GM23338 (cell line): ENCODE measurements around the gene COLEC12. TPM values are rescaled to one million over a fixed set of nuclear protein-coding genes. Genes with fewer than 3 reads are reported as not detected.

ENCODE experiments used
- ATAC-seq: fragments of 200-7000 bp; cut with Tn5 transposase; 3 replicates; pipeline ENCODE4 v1.9.1; 2020
- DNase-seq: peaks from one replicate; pipeline ENCODE4 v3.0.0-alpha.2; 2015; ENCODE audit warnings: low spot score
- H2AFZ ChIP-seq: fragments of 200-600 bp; sonication (generic); 2 replicates; pipeline ENCODE4 v1.8.0; 2016; ENCODE audit warnings: antibody characterized with exemption, mild to moderate bottlenecking, moderate library complexity
- H3F3A ChIP-seq: fragments of 200-600 bp; sonication (generic); replicated peaks from 2 replicates; pipeline ENCODE4 v1.8.0; 2017; ENCODE audit warnings: antibody characterized with exemption, mixed run types, low read depth
- H3K27ac ChIP-seq: fragments of 200-600 bp; sonication (generic); 2 replicates; pipeline ENCODE4 v1.6.1; 2016; ENCODE audit warnings: low read depth
- H3K27me3 ChIP-seq: fragments of 200-600 bp; sonication (generic); 2 replicates; pipeline ENCODE4 v1.8.0; 2016; ENCODE audit warnings: mild to moderate bottlenecking, mixed run types, moderate library complexity; ENCODE audit not compliant: insufficient read depth
- H3K36me3 ChIP-seq: fragments of 200-600 bp; sonication (generic); 2 replicates; pipeline ENCODE4 v1.8.0; 2016; ENCODE audit warnings: mild to moderate bottlenecking; ENCODE audit not compliant: insufficient read depth
- H3K4me1 ChIP-seq: fragments of 200-600 bp; sonication (generic); 2 replicates; pipeline ENCODE4 v1.8.0; 2016; ENCODE audit warnings: mild to moderate bottlenecking, moderate library complexity; ENCODE audit not compliant: insufficient read depth
- H3K4me2 ChIP-seq: fragments of 200-600 bp; sonication (generic); 2 replicates; pipeline ENCODE4 v1.7.1; 2017; ENCODE audit warnings: mixed run types
- H3K4me3 ChIP-seq: fragments of 200-600 bp; sonication (generic); 2 replicates; pipeline ENCODE4 v1.6.1; 2016; ENCODE audit warnings: mixed run types
- H3K79me2 ChIP-seq: fragments of 200-600 bp; sonication (generic); replicated peaks from 2 replicates; pipeline ENCODE4 v1.8.0; 2017; ENCODE audit warnings: mild to moderate bottlenecking; ENCODE audit not compliant: insufficient read depth
- H3K9me2 ChIP-seq: fragments of 200-600 bp; sonication (generic); 2 replicates; pipeline ENCODE4 v1.8.0; 2017; ENCODE audit not compliant: insufficient read depth
- H4K20me1 ChIP-seq: fragments of 200-600 bp; sonication (generic); replicated peaks from 2 replicates; pipeline ENCODE4 v1.8.0; 2017; ENCODE audit warnings: mild to moderate bottlenecking; ENCODE audit not compliant: insufficient read depth
- H3K27ac Mint-ChIP-seq: 2 replicates; pipeline ENCODE4 v1.8.0; 2020; ENCODE audit warnings: inconsistent platforms, mild to moderate bottlenecking, moderate library complexity, mixed read lengths
- H3K27me3 Mint-ChIP-seq: 3 replicates; pipeline ENCODE4 v1.8.0; 2022; ENCODE audit warnings: low read depth, mild to moderate bottlenecking, moderate library complexity, mixed read lengths, inconsistent platforms; ENCODE audit not compliant: insufficient read depth, poor library complexity
- H3K36me3 Mint-ChIP-seq: 3 replicates; pipeline ENCODE4 v1.8.0; 2021; ENCODE audit warnings: low read depth, mild to moderate bottlenecking, inconsistent platforms, moderate library complexity, mixed read lengths
- H3K4me1 Mint-ChIP-seq: 3 replicates; pipeline ENCODE4 v1.8.0; 2020; ENCODE audit warnings: mild to moderate bottlenecking, inconsistent platforms, mixed read lengths
- H3K4me3 Mint-ChIP-seq: 3 replicates; pipeline ENCODE4 v1.8.0; 2021; ENCODE audit warnings: moderate library complexity, mild to moderate bottlenecking, inconsistent platforms, mixed read lengths
- H3K9me3 Mint-ChIP-seq: 3 replicates; pipeline ENCODE4 v1.8.0; 2020; ENCODE audit warnings: moderate library complexity, mild to moderate bottlenecking, inconsistent platforms, mixed read lengths
- CREB1 ChIP-seq: fragments of 250-450 bp; sonication (Bioruptor Pico); IDR thresholded peaks from 2 replicates; pipeline ENCODE4 v1.5.0; 2020; ENCODE audit warnings: low read depth, mild to moderate bottlenecking, moderate library complexity
- CTCF ChIP-seq, 2 experiments: fragments of 200-600 bp in 1 of 2; sonication (generic) in 1 of 2; conservative IDR thresholded peaks; 2 replicates each; pipeline versions ENCODE4 v1.5.1 to v1.6.1; 2016 to 2017; ENCODE audit warnings: antibody characterized with exemption in 2 of 2, low read depth in 2 of 2, mild to moderate bottlenecking in 2 of 2, moderate library complexity in 1 of 2
- EZH2 ChIP-seq: fragments of 200-600 bp; sonication (generic); IDR thresholded peaks from one replicate; pipeline ENCODE4 v1.8.0; 2017; ENCODE audit warnings: antibody characterized with exemption, mild to moderate bottlenecking, low read depth; ENCODE audit not compliant: unreplicated experiment
- EZH2phosphoT487 ChIP-seq: fragments of 200-600 bp; sonication (generic); IDR thresholded peaks from one replicate; pipeline ENCODE4 v1.8.1; 2018; ENCODE audit warnings: antibody characterized with exemption; ENCODE audit not compliant: unreplicated experiment
- JUNB ChIP-seq: IDR thresholded peaks from one replicate; pipeline ENCODE4 v1.6.1; 2016; ENCODE audit warnings: antibody characterized with exemption; ENCODE audit not compliant: unreplicated experiment
- NANOG ChIP-seq: IDR thresholded peaks from 2 replicates; pipeline ENCODE4 v1.6.1; 2016; ENCODE audit warnings: antibody characterized with exemption, borderline replicate concordance
- POLR2AphosphoS5 ChIP-seq: IDR thresholded peaks from 2 replicates; pipeline ENCODE4 v1.6.1; 2016; ENCODE audit warnings: antibody characterized with exemption, low read depth
- STAT1 ChIP-seq: IDR thresholded peaks from one replicate; pipeline ENCODE4 v1.6.1; 2016; ENCODE audit warnings: antibody characterized with exemption; ENCODE audit not compliant: unreplicated experiment
- ZNF114 ChIP-seq: fragments of 250-450 bp; sonication (Bioruptor Pico); IDR thresholded peaks from 2 replicates; pipeline ENCODE4 v1.5.0; 2020; ENCODE audit warnings: mild to moderate bottlenecking, moderate library complexity
- ZNF331 ChIP-seq: fragments of 250-450 bp; sonication (Bioruptor Pico); IDR thresholded peaks from 2 replicates; pipeline ENCODE4 v1.5.0; 2020; ENCODE audit warnings: low read depth, mild to moderate bottlenecking, moderate library complexity
- polyA plus RNA-seq: library from polyadenylated mRNA; unstranded; fragments of >200 nt; fragmentation: Nextera tagmentation; extraction: Ambion mirVana; gene quantifications from 2 replicates; pipeline ENCODE4 v1.2.1, GENCODE V29; 2016
- total RNA-seq: library from RNA; depleted of rRNA; stranded (reverse); fragments of >200 nt; shearing (Covaris generic); gene quantifications from 2 replicates; pipeline ENCODE4 v1.2.3, GENCODE V29; 2014
- TF ChIP-seq, protein P1 (sequence below): IDR thresholded peaks from one replicate; pipeline ENCODE4 v1.6.1; 2018; ENCODE audit warnings: antibody characterized with exemption; ENCODE audit not compliant: unreplicated experiment

Gene COLEC12
- total and polyA plus RNA-seq, 2 experiments from 2014 or later = 1.1 to 3.2 TPM

DNA sequence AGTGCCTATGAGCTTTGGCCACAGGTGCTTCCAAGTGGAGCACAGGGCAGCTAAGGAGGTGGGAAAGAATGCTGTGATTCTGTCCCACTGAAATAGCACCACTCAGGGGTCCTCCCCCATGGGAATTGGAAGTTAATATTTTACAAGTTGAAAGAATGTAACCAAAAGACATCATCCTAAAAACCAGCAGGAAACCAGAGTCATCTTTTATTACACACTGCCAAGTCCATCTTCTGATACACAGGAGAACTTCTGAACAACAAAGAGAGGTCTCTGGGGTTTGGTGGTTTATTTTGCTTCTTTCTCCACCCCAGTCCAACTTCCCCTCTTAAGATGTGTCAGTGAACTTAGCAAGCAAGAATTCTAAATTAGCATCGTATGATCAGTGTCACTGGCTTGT lies 47.7 kb downstream of the COLEC12 start:
- H3K9me3 Mint-ChIP-seq = peaks cover 15% of the 10 kb centered on the region
- peaks cover 2% of the 10 kb centered on the region for H3K27me3 Mint-ChIP-seq
- H4K20me1 ChIP-seq = no peaks in the 10 kb centered on the region
- H3K27ac ChIP-seq = no peak overlapping the region
- peaks cover 4% of the 10 kb centered on the region; the same call in 1 of the 3 replicates for H3K36me3 Mint-ChIP-seq
- H3K9me2 ChIP-seq = no peaks in the 10 kb centered on the region
- H3K27ac Mint-ChIP-seq = no peak overlapping the region
- no peak overlapping the region for H3K4me3 ChIP-seq
- no peak overlapping the region for H3K4me2 ChIP-seq
- no peak overlapping the region for H3K4me3 Mint-ChIP-seq
- H3K4me1 Mint-ChIP-seq = peaks cover 8% of the 10 kb centered on the region
- no peaks in the 10 kb centered on the region for H3K79me2 ChIP-seq
- H3K27me3 ChIP-seq = no peaks in the 10 kb centered on the region
- no peak overlapping the region for H2AFZ ChIP-seq
- TF ChIP-seq CREB1 (CRISPR knock-in tag) (no peak), JUNB (no peak), NANOG (no peak), ZNF114 (CRISPR knock-in tag) (no peak), ZNF331 (CRISPR knock-in tag) (no peak), STAT1 (no peak), EZH2phosphoT487 (no peak)
- TF ChIP-seq, protein P1, sequence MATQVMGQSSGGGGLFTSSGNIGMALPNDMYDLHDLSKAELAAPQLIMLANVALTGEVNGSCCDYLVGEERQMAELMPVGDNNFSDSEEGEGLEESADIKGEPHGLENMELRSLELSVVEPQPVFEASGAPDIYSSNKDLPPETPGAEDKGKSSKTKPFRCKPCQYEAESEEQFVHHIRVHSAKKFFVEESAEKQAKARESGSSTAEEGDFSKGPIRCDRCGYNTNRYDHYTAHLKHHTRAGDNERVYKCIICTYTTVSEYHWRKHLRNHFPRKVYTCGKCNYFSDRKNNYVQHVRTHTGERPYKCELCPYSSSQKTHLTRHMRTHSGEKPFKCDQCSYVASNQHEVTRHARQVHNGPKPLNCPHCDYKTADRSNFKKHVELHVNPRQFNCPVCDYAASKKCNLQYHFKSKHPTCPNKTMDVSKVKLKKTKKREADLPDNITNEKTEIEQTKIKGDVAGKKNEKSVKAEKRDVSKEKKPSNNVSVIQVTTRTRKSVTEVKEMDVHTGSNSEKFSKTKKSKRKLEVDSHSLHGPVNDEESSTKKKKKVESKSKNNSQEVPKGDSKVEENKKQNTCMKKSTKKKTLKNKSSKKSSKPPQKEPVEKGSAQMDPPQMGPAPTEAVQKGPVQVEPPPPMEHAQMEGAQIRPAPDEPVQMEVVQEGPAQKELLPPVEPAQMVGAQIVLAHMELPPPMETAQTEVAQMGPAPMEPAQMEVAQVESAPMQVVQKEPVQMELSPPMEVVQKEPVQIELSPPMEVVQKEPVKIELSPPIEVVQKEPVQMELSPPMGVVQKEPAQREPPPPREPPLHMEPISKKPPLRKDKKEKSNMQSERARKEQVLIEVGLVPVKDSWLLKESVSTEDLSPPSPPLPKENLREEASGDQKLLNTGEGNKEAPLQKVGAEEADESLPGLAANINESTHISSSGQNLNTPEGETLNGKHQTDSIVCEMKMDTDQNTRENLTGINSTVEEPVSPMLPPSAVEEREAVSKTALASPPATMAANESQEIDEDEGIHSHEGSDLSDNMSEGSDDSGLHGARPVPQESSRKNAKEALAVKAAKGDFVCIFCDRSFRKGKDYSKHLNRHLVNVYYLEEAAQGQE = no peak
- 0 out of 2 replicates have a peak, but pooled peaks cover 7% of the 10 kb centered on the region for H3K4me1 ChIP-seq
- no peaks in the 10 kb centered on the region for H3K36me3 ChIP-seq
- H3F3A ChIP-seq = no peaks in the 10 kb centered on the region
- no peak for DNase-seq
- no peak for ATAC-seq

- H3K4me3 Mint-ChIP-seq = no peak overlapping the region
- no peaks in the 10 kb centered on the region for H3K4me1 ChIP-seq
- peaks cover 2% of the 10 kb centered on the region for H3K27me3 Mint-ChIP-seq
- peak; percentile 47 for DNase-seq
- no peaks in the 10 kb centered on the region for H3K79me2 ChIP-seq
- H3K4me1 Mint-ChIP-seq = no peaks in the 10 kb centered on the region
- peaks cover 4% of the 10 kb centered on the region; the same call in 1 of the 3 replicates for H3K36me3 Mint-ChIP-seq
- no peaks in the 10 kb centered on the region for H3K27me3 ChIP-seq
- H2AFZ ChIP-seq = no peak overlapping the region
- no peak overlapping the region for H3K27ac Mint-ChIP-seq
- H3K27ac ChIP-seq = no peak overlapping the region
- H3K4me3 ChIP-seq = no peak overlapping the region
- peak; percentile 98 for ATAC-seq
- no peaks in the 10 kb centered on the region for H3F3A ChIP-seq
- H3K9me2 ChIP-seq = no peaks in the 10 kb centered on the region
- H3K9me3 Mint-ChIP-seq = peaks cover 15% of the 10 kb centered on the region
- no peaks in the 10 kb centered on the region for H4K20me1 ChIP-seq
- no peaks in the 10 kb centered on the region for H3K36me3 ChIP-seq
- no peak overlapping the region for H3K4me2 ChIP-seq
- no peak for TF ChIP-seq POLR2AphosphoS5
- TF ChIP-seq JUNB = no peak
- no peak for TF ChIP-seq STAT1
- no peak for TF ChIP-seq CREB1 (CRISPR knock-in tag)
- TF ChIP-seq EZH2 = no peak
- TF ChIP-seq CTCF (conservative IDR thresholded peaks at IDR 0.05; ENCODE audit: low read depth in 2 of 2) = no peak
- TF ChIP-seq, protein P1 = no peak
These were observed 51.1 kb downstream of the COLEC12 start for GRCh38 chr18:449374-449773.
